SK-N-SH treated with all-trans-retinoic acid at 6 μM for 48 hours (cell line): Measurements from ENCODE around the gene SLC37A1.

ENCODE experiments used
- GLIS3 ChIP-seq: fragments of 250-450 bp; sonication (Bioruptor Pico); IDR thresholded peaks from 2 replicates; pipeline ENCODE4 v1.5.0; 2020; ENCODE audit warnings: mild to moderate bottlenecking, moderate library complexity
- OSR1 ChIP-seq: fragments of 250-450 bp; sonication (Bioruptor Pico); IDR thresholded peaks from 2 replicates; pipeline ENCODE4 v1.8.0; 2022; ENCODE audit warnings: moderate library complexity, mild to moderate bottlenecking, inconsistent platforms
- SNAI2 ChIP-seq: fragments of 250-450 bp; sonication (Bioruptor Pico); IDR thresholded peaks from 2 replicates; pipeline ENCODE4 v1.5.0; 2020; ENCODE audit warnings: mild to moderate bottlenecking, moderate library complexity
- ZC3H10 ChIP-seq: fragments of 250-450 bp; sonication (Bioruptor Pico); IDR thresholded peaks from 2 replicates; pipeline ENCODE4 v1.5.1; 2021; ENCODE audit warnings: mild to moderate bottlenecking, moderate library complexity

DNA sequence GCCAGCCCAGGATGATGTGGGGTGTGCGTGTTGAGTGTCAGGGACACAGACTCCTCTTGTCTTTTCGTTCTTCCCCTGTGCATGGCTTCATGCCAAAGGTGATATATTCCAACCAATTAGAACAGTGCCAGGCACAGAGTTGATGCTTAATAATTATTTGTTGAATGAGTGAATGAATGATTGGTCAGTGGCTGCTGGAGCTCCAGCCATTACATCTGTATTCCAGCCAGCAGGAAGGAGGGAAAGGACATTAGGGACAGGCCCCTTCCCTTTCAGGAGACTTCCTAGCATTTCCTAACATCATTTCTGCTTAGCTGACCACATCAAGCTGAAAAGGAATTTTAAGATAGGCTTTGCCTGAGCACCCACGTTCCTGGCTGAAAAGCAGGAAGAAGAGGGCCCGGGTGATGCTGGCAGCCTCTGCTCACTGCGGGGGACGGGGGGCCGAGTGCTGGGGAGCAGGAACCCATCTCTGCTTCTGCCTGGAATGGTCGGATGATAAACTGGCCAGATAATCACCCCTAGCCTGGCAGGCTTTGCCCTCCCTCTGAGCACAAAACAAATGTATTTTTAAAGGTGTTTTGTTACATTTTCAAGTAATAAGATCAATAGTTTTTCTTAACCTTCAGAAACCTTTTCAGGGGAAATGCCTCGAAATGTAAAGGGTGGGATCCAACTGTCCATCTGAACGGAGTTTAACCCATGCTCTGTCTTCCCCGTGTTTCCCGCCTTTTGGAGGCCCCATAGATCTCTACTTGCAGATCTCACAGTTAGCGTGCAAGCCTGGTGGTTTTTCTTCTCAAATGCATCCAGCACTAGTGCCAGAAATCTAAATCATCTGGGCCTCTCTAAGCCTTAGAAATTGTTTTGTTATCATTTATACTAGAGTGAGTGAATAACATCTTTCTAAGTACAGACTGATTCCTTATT is 39.0 kb downstream of the SLC37A1 start:
- TF ChIP-seq SNAI2 (no peak), OSR1 (CRISPR knock-in tag) (no peak), GLIS3 (CRISPR knock-in tag) (no peak), ZC3H10 (no peak)
